GM19193 (cell line): Measurements from ENCODE around the gene EIF3L.

Source experiments
- POLR2A ChIP-seq: IDR thresholded peaks from 4 replicates; pipeline ENCODE4 v1.6.1; 2011; ENCODE audit not compliant: insufficient read depth, insufficient read length; ENCODE audit errors: extremely low read depth

EIF3L gene

DNA sequence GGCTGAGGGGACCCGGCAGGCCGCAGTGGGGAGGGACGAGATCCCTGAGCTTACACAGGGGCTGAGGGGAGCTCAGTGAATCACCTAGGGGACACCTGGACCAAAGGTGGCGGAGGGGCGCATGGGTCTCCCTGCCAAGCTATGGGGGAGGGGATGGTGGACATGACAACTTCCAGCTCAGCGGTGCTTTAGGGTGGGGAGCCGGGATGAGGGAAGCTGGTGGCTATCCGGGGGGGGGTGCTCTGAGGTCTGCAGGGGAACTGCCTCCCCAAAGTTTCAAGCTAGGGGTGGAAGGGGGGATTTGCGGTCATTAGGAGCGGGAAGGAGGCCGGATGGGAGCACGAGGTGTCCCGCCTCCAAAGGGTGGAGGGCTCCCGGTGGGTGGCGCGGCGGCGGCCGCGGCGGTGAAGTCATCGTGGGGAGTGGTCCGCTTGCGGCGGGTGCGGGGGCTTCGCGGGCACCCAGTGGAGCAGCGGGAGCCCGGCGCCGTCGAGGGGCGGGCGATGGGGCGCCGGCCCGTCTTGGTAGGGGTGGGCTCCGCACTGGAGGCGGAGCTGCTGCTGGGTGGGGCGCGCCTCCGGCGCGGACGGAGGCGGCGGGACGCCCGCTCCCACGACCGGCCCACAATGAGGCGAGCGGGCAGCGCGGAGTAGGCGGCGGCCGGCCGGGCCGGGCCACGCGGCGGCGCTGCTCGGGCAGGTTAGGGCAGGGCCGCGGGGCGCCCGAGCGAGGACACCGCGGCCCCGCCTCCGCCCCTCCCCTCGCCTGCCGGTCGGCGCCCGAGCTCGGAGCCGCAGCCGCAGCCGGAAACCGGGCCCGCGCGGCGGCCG, 56.5 kb downstream of the EIF3L start, which contains the start of gene MICALL1:
Gene MICALL1, plus strand, starts transcription at position 764 of the 830 bp plus-strand sequence. CDS start 126 bp downstream, outside the sequence.
- TF ChIP-seq POLR2A: no peak

DNA sequence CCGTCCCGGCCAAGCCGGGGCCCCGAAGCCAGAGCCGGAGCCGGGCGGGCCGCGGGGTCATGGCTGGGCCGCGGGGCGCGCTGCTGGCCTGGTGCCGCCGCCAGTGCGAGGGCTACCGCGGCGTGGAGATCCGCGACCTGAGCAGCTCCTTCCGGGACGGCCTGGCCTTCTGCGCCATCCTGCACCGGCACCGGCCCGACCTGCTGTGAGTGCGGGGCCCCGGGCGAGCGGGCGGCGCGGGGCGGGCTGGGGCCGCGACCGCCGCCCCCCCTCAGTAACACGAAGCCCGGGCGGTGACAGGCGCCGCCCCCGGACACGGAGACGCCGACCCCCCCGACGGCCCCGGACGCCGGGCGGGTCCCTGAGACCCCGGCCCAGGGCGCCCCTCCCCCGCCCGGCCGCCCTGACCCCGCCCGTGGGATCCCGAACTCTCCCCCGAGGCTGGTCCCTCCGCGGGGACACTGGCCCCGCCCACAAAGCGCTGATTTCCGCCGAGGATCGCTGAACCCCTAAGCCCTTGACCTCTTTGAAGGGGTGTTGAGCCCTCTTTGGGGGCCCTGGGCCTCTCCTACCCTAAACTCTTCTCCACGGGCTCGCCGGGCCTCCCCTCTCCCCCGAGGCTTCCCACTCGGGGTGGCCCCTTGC, 57.3 kb downstream of the EIF3L start:
- peak; percentile 53 for TF ChIP-seq POLR2A

DNA sequence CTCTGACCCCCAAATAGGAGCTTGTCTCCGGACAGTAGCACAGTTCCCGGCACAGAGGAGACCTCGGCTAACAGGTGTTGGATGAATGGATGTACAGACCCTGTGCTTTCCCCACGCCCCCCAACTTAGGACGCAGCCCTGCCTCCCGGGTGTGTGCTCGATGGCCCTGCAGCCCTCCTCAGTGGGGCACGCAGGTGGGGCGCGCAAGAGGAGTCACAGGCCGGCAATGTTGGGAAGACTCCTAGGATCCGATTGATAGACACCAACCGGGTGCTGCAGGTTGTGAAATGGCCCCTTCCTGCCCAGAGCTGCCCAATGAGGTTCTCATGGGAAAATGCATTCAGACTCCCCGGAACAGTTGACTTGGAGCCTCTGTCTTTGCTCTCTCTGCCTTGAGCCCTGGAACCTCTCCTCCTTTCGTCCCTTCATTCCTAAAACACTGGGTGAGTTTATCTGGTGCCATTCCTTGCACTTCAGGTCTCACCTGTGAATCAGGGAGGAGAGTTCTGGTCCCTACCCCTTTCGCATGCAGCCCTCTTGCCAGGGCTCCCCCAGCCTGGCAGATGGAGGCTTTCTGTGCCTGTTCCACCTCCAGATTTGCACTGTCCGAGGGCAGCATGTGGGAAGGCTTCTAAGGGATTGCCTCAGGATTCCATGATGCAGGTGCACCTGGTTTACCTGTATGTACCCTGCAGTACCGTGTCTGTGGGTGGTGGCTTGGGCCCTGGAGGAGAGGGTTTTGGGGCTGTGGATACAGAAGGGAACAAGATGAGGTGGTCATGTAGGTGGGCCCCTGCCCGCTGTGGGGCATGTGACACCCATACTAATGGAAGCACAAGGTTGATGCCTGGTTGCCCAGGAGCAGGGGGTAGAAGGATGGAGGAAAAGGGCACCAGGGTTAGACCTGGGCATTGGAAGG, 58.1 kb downstream of the EIF3L start:
- TF ChIP-seq POLR2A: no peak

- no peak for TF ChIP-seq POLR2A
Measured at GRCh38 chr22:37909766-37910165, 60.5 kb downstream of the EIF3L start.

DNA sequence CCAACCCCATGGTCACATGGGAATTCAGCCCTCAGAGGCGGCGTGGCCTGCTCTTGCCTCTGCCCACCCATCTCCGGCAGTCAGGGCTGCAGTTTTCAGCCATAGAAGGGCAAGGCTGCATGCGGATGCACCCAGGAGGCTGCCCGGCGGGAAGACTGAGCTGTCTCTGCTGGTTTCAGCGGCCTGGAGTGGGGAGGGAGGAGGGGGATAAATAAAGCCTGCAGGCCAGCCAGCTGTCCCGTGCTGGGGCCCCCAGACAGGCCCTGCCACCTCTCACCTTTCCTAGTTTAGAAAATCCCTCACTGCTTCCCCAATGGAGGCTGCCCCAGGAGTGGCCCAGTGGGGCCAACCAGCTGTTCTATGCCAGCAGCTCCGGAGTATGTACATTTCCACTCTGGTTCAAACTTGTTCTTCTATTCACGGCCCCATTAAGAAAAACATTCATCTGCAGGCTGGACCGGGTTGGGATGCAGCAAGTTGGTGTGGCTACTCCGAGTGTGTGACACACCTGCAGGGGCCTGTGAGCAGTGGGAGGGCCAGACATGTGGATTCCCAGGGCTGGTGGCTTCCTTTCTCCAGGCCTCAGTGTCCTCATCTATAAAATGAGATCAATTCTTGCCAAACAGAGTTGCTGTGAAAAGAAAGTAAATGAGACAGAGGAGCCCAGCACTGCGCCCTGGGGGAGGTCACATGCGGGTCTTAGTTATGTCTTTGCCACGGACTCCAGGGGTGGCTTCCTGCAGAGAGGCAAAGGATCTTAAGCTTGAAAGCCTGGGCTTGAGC, 61.9 kb downstream of the EIF3L start:
- no peak for TF ChIP-seq POLR2A

- TF ChIP-seq POLR2A: no peak
Measured at GRCh38 chr22:37911697-37912096, 62.5 kb downstream of the EIF3L start.

GRCh38 chr22:37912171-37912570, 63.0 kb downstream of the EIF3L start:
- no peak for TF ChIP-seq POLR2A

DNA sequence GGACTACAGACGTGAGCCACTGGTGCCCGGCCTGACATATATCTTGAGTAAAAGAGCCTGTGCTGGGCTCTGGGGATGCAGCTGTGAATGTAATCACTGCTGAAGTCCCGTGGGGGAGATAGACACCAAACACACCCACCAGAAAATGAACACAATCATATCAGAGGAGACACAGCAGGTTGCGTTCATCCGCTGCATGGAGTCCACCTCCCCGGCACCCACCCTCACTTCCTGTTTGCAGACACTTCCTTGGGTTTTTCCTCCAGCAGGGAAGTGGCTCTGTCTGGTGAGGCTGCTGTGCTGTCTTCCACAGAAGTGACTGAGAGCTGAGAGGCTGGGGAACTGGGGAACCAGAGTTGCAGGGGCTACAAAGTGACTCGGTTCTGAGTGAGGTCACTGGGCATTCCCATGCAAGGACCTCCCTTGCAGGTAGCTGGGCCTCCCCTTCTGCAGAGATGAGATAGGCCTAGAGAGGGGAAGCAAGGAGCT, 64.1 kb downstream of the EIF3L start:
- TF ChIP-seq POLR2A: no peak

DNA sequence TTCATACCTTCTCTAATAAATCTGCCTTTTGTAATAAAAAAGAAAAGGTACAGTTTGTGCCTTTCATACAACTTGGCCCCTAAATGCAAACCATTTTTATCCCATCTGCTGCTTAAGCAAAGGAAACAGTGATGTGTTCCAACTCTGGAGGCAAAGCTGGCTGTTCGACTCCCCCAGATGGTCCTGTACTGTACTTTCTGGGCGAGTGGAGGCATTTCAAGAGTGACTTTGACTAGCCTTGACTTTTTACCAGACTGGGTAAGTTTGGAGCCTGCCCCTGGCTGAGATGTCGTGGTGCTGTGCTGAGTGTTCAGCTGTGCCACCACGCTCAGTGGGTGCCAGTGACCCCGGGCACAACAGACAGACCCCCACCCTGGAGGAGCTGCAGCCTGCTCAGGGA, 67.1 kb downstream of the EIF3L start:
- no peak for TF ChIP-seq POLR2A

- no peak for TF ChIP-seq POLR2A
Measured at GRCh38 chr22:37917874-37918548, 68.8 kb downstream of the EIF3L start.

DNA sequence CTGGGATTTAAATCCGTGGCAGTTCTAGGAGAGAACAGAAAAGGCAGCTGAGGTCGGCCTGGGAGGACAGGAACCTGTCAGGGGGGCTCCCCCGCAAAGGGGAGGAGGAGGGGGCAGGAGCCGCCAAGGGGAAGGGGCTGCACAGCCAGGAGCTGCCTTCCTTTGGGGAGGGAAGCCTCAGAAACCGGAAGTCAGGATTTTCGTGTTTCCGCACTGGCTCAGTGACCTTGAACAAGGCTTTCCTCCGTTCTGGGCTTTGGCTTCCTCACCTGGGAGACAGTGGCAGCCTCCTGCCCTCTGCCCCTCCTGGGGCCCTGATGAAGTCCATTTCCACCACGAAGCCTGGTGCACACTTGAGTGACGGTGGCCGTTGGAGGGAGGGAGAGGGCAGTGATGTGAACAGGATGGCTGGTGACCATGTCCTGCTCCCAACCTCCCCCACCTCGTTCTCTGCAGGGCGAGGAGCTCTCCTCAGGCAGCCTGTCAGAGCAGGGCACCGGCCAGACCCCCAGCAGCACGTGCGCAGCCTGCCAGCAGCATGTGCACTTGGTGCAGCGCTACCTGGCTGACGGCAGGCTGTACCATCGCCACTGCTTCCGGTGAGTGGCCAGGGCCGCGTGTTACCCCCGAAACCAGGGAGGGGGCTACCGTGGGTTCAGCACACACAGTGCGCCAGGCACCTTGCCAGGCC, 69.5 kb downstream of the EIF3L start:
- no peak for TF ChIP-seq POLR2A

- TF ChIP-seq POLR2A: no peak
Measured at GRCh38 chr22:37920126-37920525, 70.9 kb downstream of the EIF3L start.

DNA sequence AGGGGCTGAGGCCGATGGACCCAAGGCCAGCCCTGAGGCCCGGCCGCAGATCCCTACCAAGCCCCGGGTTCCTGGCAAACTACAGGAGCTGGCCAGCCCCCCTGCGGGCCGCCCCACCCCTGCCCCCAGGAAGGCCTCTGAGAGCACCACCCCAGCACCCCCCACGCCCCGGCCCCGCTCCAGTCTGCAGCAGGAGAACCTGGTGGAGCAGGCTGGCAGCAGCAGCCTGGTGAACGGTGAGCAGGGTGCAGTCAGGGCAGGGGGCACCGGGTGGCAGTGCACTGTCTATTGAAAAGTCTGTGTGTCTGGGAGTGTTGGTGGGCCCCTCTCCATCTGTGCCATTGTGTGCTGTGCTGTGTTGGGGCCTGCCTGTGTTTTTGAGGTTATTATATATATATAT, 73.0 kb downstream of the EIF3L start:
- no peak for TF ChIP-seq POLR2A
